NB4 (cell line): Measurements from ENCODE around the gene RFXANK.

Experiments used
- MYC ChIP-seq: IDR thresholded peaks from 2 replicates; pipeline ENCODE4 v1.6.1; 2011; ENCODE audit warnings: low read depth, low read length
- POLR2A ChIP-seq: IDR thresholded peaks from 2 replicates; pipeline ENCODE4 v1.6.1; 2011; ENCODE audit warnings: mild to moderate bottlenecking; ENCODE audit not compliant: insufficient read length; ENCODE audit errors: extremely low read depth
- TF ChIP-seq, protein P1 (sequence below): IDR thresholded peaks from one replicate; pipeline ENCODE4 v1.5.1; 2012; ENCODE audit warnings: low read depth, low read length
- TF ChIP-seq, protein P2 (sequence below): IDR thresholded peaks from 2 replicates; pipeline ENCODE4 v1.6.1; 2011; ENCODE audit warnings: low read depth, low read length

DNA sequence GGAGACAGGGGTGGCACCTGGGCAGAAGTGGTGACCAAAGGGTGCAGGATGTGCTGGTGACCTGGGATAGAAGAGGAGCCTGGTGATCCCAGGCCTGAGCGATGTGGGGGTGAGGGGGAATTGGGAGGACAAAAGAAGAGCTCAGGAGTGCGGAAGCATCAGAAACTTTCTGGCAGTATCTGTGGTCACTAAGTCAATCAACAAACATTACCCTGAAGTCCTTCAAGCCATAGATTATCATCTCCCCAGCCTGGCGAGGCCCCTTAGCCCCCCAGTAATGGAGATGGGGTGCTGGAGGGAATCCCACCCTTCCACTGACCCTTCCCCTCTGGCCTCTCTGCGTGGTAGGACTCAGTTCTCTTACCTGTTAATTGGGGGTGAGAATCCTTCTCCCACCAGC, 32.5 kb upstream of the RFXANK start:
- TF ChIP-seq, protein P1, sequence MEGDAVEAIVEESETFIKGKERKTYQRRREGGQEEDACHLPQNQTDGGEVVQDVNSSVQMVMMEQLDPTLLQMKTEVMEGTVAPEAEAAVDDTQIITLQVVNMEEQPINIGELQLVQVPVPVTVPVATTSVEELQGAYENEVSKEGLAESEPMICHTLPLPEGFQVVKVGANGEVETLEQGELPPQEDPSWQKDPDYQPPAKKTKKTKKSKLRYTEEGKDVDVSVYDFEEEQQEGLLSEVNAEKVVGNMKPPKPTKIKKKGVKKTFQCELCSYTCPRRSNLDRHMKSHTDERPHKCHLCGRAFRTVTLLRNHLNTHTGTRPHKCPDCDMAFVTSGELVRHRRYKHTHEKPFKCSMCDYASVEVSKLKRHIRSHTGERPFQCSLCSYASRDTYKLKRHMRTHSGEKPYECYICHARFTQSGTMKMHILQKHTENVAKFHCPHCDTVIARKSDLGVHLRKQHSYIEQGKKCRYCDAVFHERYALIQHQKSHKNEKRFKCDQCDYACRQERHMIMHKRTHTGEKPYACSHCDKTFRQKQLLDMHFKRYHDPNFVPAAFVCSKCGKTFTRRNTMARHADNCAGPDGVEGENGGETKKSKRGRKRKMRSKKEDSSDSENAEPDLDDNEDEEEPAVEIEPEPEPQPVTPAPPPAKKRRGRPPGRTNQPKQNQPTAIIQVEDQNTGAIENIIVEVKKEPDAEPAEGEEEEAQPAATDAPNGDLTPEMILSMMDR: no peak
- TF ChIP-seq POLR2A: no peak
- no peak for TF ChIP-seq MYC
- TF ChIP-seq, protein P2, sequence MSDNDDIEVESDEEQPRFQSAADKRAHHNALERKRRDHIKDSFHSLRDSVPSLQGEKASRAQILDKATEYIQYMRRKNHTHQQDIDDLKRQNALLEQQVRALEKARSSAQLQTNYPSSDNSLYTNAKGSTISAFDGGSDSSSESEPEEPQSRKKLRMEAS: no peak
